Measurements from ENCODE around the gene C19orf81. TPM values are rescaled to one million over a fixed set of nuclear protein-coding genes. Genes with fewer than 3 reads are reported as not detected.

Gene C19orf81
- total RNA-seq, 1 donor from 2014 or later = not detected

- H3K79me2 ChIP-seq (ENCODE audit: insufficient read depth, low read length) = no peaks in the 10 kb centered on the region
- no peak overlapping the region for H2AFZ ChIP-seq (ENCODE audit: low read depth, low read length)
- no peaks in the 10 kb centered on the region for H3K4me1 Mint-ChIP-seq (ENCODE audit: low read depth, unreplicated experiment)
- DNase-seq (ENCODE audit: low read depth) (no peak), FAIRE-seq (no peak)
- H3K4me2 ChIP-seq (ENCODE audit: low read length) = no peak overlapping the region
- H3K27ac Mint-ChIP-seq (ENCODE audit: unreplicated experiment) = no peak overlapping the region
- H3K9me3 ChIP-seq (ENCODE audit: insufficient read depth, low read depth, low read length) = no peaks in the 10 kb centered on the region
- peaks cover 2% of the 10 kb centered on the region for H3K36me3 Mint-ChIP-seq (ENCODE audit: low read depth, unreplicated experiment)
- H3K9ac ChIP-seq (ENCODE audit: low read length) = no peak overlapping the region
- no peaks in the 10 kb centered on the region for H3K36me3 ChIP-seq (ENCODE audit: insufficient read depth, low read length)
- no peaks in the 10 kb centered on the region for H4K20me1 ChIP-seq (ENCODE audit: insufficient read depth, low read length)
- no peak overlapping the region for H3K27ac ChIP-seq (ENCODE audit: low read depth, low read length)
- H3K4me3 ChIP-seq (ENCODE audit: insufficient read depth, low read depth, low read length) = no peak overlapping the region
- H3K4me1 ChIP-seq (ENCODE audit: insufficient read depth, low read length) = no peaks in the 10 kb centered on the region
- no peak overlapping the region for H3K4me3 Mint-ChIP-seq (ENCODE audit: unreplicated experiment)
- H3K27me3 ChIP-seq (ENCODE audit: insufficient read depth, low read length) = peaks cover 17% of the 10 kb centered on the region
- TF ChIP-seq CTCF (IDR thresholded peaks at IDR 0.05; ENCODE audit: insufficient read depth, low read depth, low read length) (no peak), EZH2 (IDR thresholded peaks at IDR 0.05; ENCODE audit: insufficient read depth, low read length) (no peak)
- peaks cover 18% of the 10 kb centered on the region for H3K9me3 Mint-ChIP-seq (ENCODE audit: unreplicated experiment)
- no peaks in the 10 kb centered on the region for H3K27me3 Mint-ChIP-seq (ENCODE audit: low read depth, unreplicated experiment)
These were observed 19.6 kb downstream of the C19orf81 start for GRCh38 chr19:50668879-50669278.

GRCh38 chr19:50669302-50670101 lies 20.3 kb downstream of the C19orf81 start:
- peaks cover 18% of the 10 kb centered on the region for H3K9me3 Mint-ChIP-seq (ENCODE audit: unreplicated experiment)
- Histone ChIP-seq H2AFZ (ENCODE audit: low read depth, low read length) (no peak overlapping the region), H3K79me2 (ENCODE audit: insufficient read depth, low read length) (no peaks in the 10 kb centered on the region), H3K9me3 (ENCODE audit: insufficient read depth, low read depth, low read length) (no peaks in the 10 kb centered on the region), H3K4me1 (ENCODE audit: insufficient read depth, low read length) (no peaks in the 10 kb centered on the region), H3K36me3 (ENCODE audit: insufficient read depth, low read length) (no peaks in the 10 kb centered on the region), H4K20me1 (ENCODE audit: insufficient read depth, low read length) (no peaks in the 10 kb centered on the region), H3K4me3 (ENCODE audit: insufficient read depth, low read depth, low read length) (no peak overlapping the region), H3K4me2 (ENCODE audit: low read length) (no peak overlapping the region), H3K27ac (ENCODE audit: low read depth, low read length) (no peak overlapping the region), H3K27me3 (ENCODE audit: insufficient read depth, low read length) (peaks cover 17% of the 10 kb centered on the region), H3K9ac (ENCODE audit: low read length) (no peak overlapping the region)
- no peaks in the 10 kb centered on the region for H3K27me3 Mint-ChIP-seq (ENCODE audit: low read depth, unreplicated experiment)
- no peak overlapping the region for H3K27ac Mint-ChIP-seq (ENCODE audit: unreplicated experiment)
- no peak overlapping the region for H3K4me3 Mint-ChIP-seq (ENCODE audit: unreplicated experiment)
- FAIRE-seq (no peak), DNase-seq (ENCODE audit: low read depth) (no peak)
- peaks cover 2% of the 10 kb centered on the region for H3K36me3 Mint-ChIP-seq (ENCODE audit: low read depth, unreplicated experiment)
- H3K4me1 Mint-ChIP-seq (ENCODE audit: low read depth, unreplicated experiment) = no peaks in the 10 kb centered on the region
- TF ChIP-seq CTCF (IDR thresholded peaks at IDR 0.05; ENCODE audit: insufficient read depth, low read depth, low read length) = peak; percentile 57
- no peak for TF ChIP-seq EZH2 (IDR thresholded peaks at IDR 0.05; ENCODE audit: insufficient read depth, low read length)

GRCh38 chr19:50670102-50670380 lies 20.8 kb downstream of the C19orf81 start:
- Histone ChIP-seq H4K20me1 (ENCODE audit: insufficient read depth, low read length) (no peaks in the 10 kb centered on the region), H3K79me2 (ENCODE audit: insufficient read depth, low read length) (no peaks in the 10 kb centered on the region), H3K27ac (ENCODE audit: low read depth, low read length) (no peak overlapping the region), H3K9ac (ENCODE audit: low read length) (no peak overlapping the region), H3K4me1 (ENCODE audit: insufficient read depth, low read length) (no peaks in the 10 kb centered on the region), H3K9me3 (ENCODE audit: insufficient read depth, low read depth, low read length) (no peaks in the 10 kb centered on the region), H3K4me2 (ENCODE audit: low read length) (no peak overlapping the region), H3K4me3 (ENCODE audit: insufficient read depth, low read depth, low read length) (no peak overlapping the region), H3K36me3 (ENCODE audit: insufficient read depth, low read length) (no peaks in the 10 kb centered on the region), H3K27me3 (ENCODE audit: insufficient read depth, low read length) (peaks cover 17% of the 10 kb centered on the region), H2AFZ (ENCODE audit: low read depth, low read length) (no peak overlapping the region)
- Mint-ChIP-seq H3K27ac (ENCODE audit: unreplicated experiment) (no peak overlapping the region), H3K27me3 (ENCODE audit: low read depth, unreplicated experiment) (no peaks in the 10 kb centered on the region), H3K9me3 (ENCODE audit: unreplicated experiment) (peaks cover 18% of the 10 kb centered on the region), H3K36me3 (ENCODE audit: low read depth, unreplicated experiment) (peaks cover 2% of the 10 kb centered on the region), H3K4me1 (ENCODE audit: low read depth, unreplicated experiment) (no peaks in the 10 kb centered on the region), H3K4me3 (ENCODE audit: unreplicated experiment) (no peak overlapping the region)
- TF ChIP-seq EZH2 (IDR thresholded peaks at IDR 0.05; ENCODE audit: insufficient read depth, low read length) (no peak), CTCF (IDR thresholded peaks at IDR 0.05; ENCODE audit: insufficient read depth, low read depth, low read length) (no peak)
- DNase-seq (ENCODE audit: low read depth) = no peak
- no peak for FAIRE-seq
